Muscle layer of duodenum (tissue), 2 donors: ENCODE measurements around the gene DNAJB4.
"Not testable (repeated sequence)": the region's sequence is repeated elsewhere in the genome, so short reads cannot be mapped to it uniquely, and the experiment has no call there.

Source experiments
- H3K27ac ChIP-seq: one replicate; pipeline ENCODE4 v1.7.0; 2013; ENCODE audit warnings: mild to moderate bottlenecking, low read length
- H3K27me3 ChIP-seq: one replicate; pipeline ENCODE4 v1.7.0; 2013; ENCODE audit warnings: low read depth, mild to moderate bottlenecking, control low read depth, low read length
- H3K36me3 ChIP-seq, 2 donors: one replicate each; pipeline ENCODE4 v1.7.0; 2013; ENCODE audit warnings: low read length in 2 of 2, control low read depth in 1 of 2, mild to moderate bottlenecking in 1 of 2; ENCODE audit not compliant: insufficient read depth in 2 of 2, control insufficient read depth in 1 of 2
- H3K4me1 ChIP-seq, 2 donors: one replicate each; pipeline ENCODE4 v1.7.0; 2013; ENCODE audit warnings: low read length in 2 of 2, mild to moderate bottlenecking in 2 of 2, control low read depth in 1 of 2, moderate library complexity in 1 of 2; ENCODE audit not compliant: insufficient read depth in 2 of 2, control insufficient read depth in 1 of 2
- H3K4me3 ChIP-seq, 2 donors: one replicate each; pipeline ENCODE4 v1.7.0; 2013; ENCODE audit warnings: low read length in 2 of 2, low read depth in 1 of 2, mild to moderate bottlenecking in 1 of 2
- H3K9me3 ChIP-seq, 2 donors: one replicate each; pipeline ENCODE4 v1.7.0; 2013; ENCODE audit warnings: low read length in 2 of 2, control low read depth in 1 of 2, mild to moderate bottlenecking in 1 of 2; ENCODE audit not compliant: control insufficient read depth in 1 of 2
- donor health status: healthy.

The DNAJB4 gene

GRCh38 chr1:77976433-77977076 lies 28.2 kb upstream of the DNAJB4 start:
- Histone ChIP-seq H3K27me3 (no peaks in the 10 kb centered on the region), H3K4me1 (peaks cover 0 to 38% of the 10 kb centered on the region in 2 donors), H3K27ac (peak overlapping the region; percentile 72)

GRCh38 chr1:77977989-77978292 lies 26.8 kb upstream of the DNAJB4 start:
- H3K36me3 ChIP-seq: peaks cover 0 to 12% of the 10 kb centered on the region in 2 donors
- peak overlapping the region; percentile 100 for H3K27ac ChIP-seq
- peaks cover 0 to 32% of the 10 kb centered on the region in 2 donors for H3K4me1 ChIP-seq
- H3K9me3 ChIP-seq: no peaks in the 10 kb centered on the region
- H3K4me3 ChIP-seq: peak overlapping the region; percentile 82 to 91
- H3K27me3 ChIP-seq: no peaks in the 10 kb centered on the region

More at GRCh38 chr1:77976433-77977076, 28.2 kb upstream of the DNAJB4 start:
- H3K36me3 ChIP-seq: peaks cover 0 to 12% of the 10 kb centered on the region in 2 donors
- no peaks in the 10 kb centered on the region for H3K9me3 ChIP-seq
- peak overlapping the region; percentile 82 to 91 for H3K4me3 ChIP-seq

- Histone ChIP-seq H3K9me3 (no peaks in the 10 kb centered on the region), H3K27me3 (no peaks in the 10 kb centered on the region), H3K36me3 (peaks cover 0 to 12% of the 10 kb centered on the region in 2 donors), H3K27ac (peak overlapping the region; percentile 100), H3K4me1 (peaks cover 0 to 32% of the 10 kb centered on the region in 2 donors), H3K4me3 (peak overlapping the region; percentile 82 to 91)
Observed at GRCh38 chr1:77978293-77978968, 26.3 kb upstream of the DNAJB4 start.

- H3K4me3 ChIP-seq: peak within 1 kb of the TSS; percentile 82 to 91
- H3K36me3 ChIP-seq: peaks cover 0 to 12% of the 10 kb centered on the region in 2 donors
- H3K9me3 ChIP-seq: no peaks in the 10 kb centered on the region
- peaks cover 4 to 33% of the 10 kb centered on the region in 2 donors for H3K4me1 ChIP-seq
- H3K27me3 ChIP-seq: no peaks in the 10 kb centered on the region
- peak within 1 kb of the TSS; percentile 100 for H3K27ac ChIP-seq
Observed at GRCh38 chr1:77978969-77979876, 25.5 kb upstream of the DNAJB4 start, which contains the start of gene FUBP1. TSS of gene FUBP1 (minus strand) at chr1:77979072. CDS start at chr1:77979004, 68 bp downstream.

DNA sequence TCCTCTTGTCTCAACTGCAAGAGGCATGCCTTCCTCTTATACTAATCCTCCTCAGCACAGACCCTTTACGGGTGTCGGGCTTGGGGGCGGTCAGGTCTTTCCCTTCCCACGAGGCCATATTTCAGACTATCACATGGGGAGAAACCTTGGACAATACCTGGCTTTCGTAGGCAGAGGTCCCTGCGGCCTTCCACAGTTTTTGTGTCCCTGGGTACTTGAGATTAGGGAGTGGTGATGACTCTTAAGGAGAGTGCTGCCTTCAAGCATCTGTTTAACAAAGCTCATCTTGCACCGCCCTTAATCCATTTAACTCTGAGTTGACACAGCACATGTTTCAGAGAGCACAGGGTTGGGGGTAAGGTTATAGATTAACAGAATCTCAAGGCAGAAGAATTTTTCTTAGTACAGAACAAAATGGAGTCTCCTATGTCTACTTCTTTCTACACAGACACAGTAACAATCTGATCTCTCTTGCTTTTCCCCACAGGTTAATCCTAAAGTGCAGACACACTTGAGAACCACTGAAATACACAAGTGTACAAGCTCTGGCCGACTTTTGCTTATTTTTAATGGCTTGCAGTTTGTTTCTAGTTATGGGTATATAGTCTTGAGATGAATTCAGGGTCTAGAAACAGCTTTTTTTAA lies 21.3 kb upstream of the DNAJB4 start:
- not testable (repeated sequence) for H3K36me3 ChIP-seq, H3K9me3 ChIP-seq, H3K27me3 ChIP-seq, H3K4me1 ChIP-seq, H3K4me3 ChIP-seq
- peak overlapping the region; percentile 42 for H3K27ac ChIP-seq

DNA sequence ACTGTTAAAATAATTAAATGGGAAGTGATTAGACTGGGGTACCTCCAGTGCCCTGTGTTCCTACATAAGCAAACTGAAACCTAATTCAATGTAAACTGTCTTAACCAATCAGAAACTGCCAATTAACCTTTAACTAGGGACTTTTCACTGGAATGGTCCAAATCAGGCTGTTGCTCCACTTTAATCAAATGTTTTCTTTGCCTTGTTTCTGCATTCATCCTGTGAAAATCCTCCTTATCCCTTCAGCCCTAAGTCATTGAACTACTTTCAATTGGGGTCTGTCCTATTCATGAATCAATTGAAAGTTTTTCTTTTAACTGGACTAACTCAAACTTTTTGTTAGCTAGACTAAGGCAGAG lies 20.8 kb upstream of the DNAJB4 start:
- H3K36me3 ChIP-seq: no peaks in the 10 kb centered on the region
- peaks cover 6 to 8% of the 10 kb centered on the region in 2 donors for H3K4me1 ChIP-seq
- H3K27me3 ChIP-seq: no peaks in the 10 kb centered on the region
- no peak overlapping the region for H3K4me3 ChIP-seq
- no peaks in the 10 kb centered on the region for H3K9me3 ChIP-seq
- peak overlapping the region; percentile 42 for H3K27ac ChIP-seq

- Histone ChIP-seq H3K4me1 (peaks cover 6 to 8% of the 10 kb centered on the region in 2 donors), H3K27ac (peak overlapping the region; percentile 42)
Observed at GRCh38 chr1:77984629-77985028, 20.1 kb upstream of the DNAJB4 start.

DNA sequence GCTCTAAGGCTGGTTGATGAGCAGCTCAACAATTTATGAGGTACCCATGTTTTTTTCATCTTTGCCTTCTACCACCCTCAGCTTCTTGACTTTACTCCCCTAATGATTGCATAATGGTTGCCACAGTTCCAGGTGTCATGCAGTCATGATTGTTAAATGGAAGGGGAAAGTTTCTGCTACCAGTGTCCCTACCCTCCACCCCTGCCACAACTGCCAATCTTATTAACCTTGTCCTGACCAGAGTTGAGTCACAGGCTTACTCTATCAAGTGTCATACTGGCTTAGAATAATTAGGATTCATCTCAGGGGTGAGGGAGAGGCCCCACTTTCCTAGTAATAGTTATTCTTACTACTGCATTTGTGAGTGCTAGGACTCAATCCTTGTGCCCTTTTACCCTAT lies 17.9 kb upstream of the DNAJB4 start:
- H3K27ac ChIP-seq: no peak overlapping the region
- H3K27me3 ChIP-seq: no peaks in the 10 kb centered on the region
- no peaks in the 10 kb centered on the region for H3K9me3 ChIP-seq
- H3K36me3 ChIP-seq: no peaks in the 10 kb centered on the region
- H3K4me3 ChIP-seq: no peak overlapping the region
- peaks cover 6 to 11% of the 10 kb centered on the region in 2 donors for H3K4me1 ChIP-seq

More at GRCh38 chr1:77984629-77985028, 20.1 kb upstream of the DNAJB4 start:
- no peaks in the 10 kb centered on the region for H3K36me3 ChIP-seq
- no peaks in the 10 kb centered on the region for H3K27me3 ChIP-seq
- H3K4me3 ChIP-seq: no peak overlapping the region
- H3K9me3 ChIP-seq: no peaks in the 10 kb centered on the region

DNA sequence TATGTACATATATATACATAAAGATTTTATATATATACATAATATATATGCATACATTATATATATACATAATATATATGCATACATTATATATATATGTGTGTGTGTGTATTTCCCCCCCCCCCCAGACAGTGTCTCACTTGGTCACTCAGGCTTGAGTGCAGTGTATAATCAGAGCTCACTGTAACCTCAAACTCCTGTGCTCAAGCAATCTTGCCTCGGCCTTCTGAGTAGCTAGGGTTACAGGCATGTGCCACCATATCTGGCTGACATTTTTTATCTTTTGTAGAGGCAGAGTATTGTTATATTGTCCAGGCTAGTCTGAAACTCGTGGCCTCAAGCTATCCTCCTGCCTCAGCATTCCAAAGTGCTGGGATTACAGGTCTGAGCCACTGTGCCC lies 16.8 kb upstream of the DNAJB4 start:
- Histone ChIP-seq H3K27ac (no peak overlapping the region), H3K36me3 (no peaks in the 10 kb centered on the region), H3K4me1 (peaks cover 6 to 11% of the 10 kb centered on the region in 2 donors), H3K27me3 (no peaks in the 10 kb centered on the region), H3K9me3 (no peaks in the 10 kb centered on the region), H3K4me3 (no peak overlapping the region)

DNA sequence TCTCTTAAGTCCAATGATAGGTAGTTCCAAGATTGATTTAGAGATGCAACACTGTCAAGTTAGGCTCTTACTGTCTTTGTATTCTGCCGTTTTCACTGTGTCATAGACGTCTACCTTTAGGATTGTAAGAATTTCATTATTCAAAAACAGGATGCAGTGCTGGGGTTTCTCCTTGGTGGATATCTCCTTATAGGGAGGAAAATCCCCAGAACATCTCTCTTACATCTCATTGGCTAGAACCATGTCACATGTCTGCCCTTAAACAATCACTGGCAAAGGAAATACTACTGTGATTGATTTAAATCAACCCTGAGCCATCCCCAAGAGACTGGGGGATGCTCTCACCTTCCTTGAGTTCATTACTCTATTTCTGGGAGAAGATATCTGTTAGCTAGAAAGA lies 15.0 kb upstream of the DNAJB4 start:
- Histone ChIP-seq H3K27ac (no peak overlapping the region), H3K27me3 (no peaks in the 10 kb centered on the region), H3K4me1 (peaks cover 0 to 8% of the 10 kb centered on the region in 2 donors), H3K36me3 (no peaks in the 10 kb centered on the region), H3K9me3 (no peaks in the 10 kb centered on the region), H3K4me3 (no peak overlapping the region)
